ENCODE data around the gene MAT2B. TPM values are rescaled to one million over a fixed set of nuclear protein-coding genes. Genes with fewer than 3 reads are reported as not detected.

MAT2B gene
- total RNA-seq = 10 to 100 TPM; 21.6 to 40.7 (median 26.6) TPM
- long read RNA-seq, transcript MAT2B-202 (7 exons, 2,103 nt) = major isoform, 6 of 10 reads
- long read RNA-seq, partial matches to known transcripts = 0 of 10 reads
- long read RNA-seq, other reads (novel, unspliced or antisense) = 1 of 10 reads

DNA sequence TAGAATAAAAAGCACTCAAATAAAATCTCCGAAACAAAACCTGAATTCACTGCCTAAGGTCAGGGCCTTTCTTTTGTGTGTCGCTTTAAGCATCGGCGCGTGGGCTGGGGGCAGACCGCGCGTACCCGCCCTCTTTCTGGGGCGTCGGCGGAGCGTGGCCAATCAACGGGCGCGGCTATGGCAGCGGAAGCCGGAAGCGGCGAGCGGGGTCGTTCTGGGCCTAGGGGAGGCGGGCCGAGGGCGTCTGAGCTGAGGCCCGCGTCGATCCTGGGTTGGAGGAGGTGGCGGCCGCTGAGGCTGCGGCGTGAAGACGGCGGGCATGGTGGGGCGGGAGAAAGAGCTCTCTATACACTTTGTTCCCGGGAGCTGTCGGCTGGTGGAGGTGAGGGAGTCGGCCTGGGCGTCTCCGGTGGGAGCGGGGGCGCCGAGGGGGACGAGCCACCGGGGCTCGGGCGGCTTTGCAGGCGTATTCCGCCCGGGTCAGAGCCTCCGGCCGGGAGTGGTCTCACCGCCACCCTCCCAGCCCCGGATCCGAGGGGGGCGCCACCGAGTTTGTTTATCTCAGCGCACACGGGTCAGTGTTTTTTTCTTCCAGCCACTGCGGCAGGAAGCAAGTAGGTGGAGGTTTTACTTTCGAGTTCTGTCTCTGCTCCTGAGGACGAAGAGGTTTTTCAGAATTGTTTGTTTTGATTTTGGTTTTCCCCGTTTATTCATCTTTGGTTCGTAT, at the start of gene MAT2B:
MAT2B (plus strand) TSS at position 252 of the 727 bp plus-strand sequence; CDS start at position 320, 68 bp downstream.
- ATAC-seq = peak; percentile 85 to 95 (median 90)
- WGBS (ENCODE audit: insufficient coverage, low coverage, low lambda C conversion rate, missing lambda C conversion rate) = 0% methylated on average over 23 of the region's 64 CpGs
- Histone ChIP-seq H3K27me3 (no peaks in the 10 kb centered on the region), H3K36me3 (no peaks in the 10 kb centered on the region), H3K4me3 (peak within 1 kb of the TSS; percentile 74 to 89 (median 80)), H3K4me1 (peaks cover 0 to 60% (median 19%) of the 10 kb centered on the region in 4 donors), H3K27ac (peak within 1 kb of the TSS; percentile 97 to 99 (median 99)), H3K9me3 (no peaks in the 10 kb centered on the region)
- intact Hi-C loops (cut with DNase I) = no loop called here
- peak; percentile 96 for TF ChIP-seq POLR2A (IDR thresholded peaks at IDR 0.05)
- TF ChIP-seq, protein P1, sequence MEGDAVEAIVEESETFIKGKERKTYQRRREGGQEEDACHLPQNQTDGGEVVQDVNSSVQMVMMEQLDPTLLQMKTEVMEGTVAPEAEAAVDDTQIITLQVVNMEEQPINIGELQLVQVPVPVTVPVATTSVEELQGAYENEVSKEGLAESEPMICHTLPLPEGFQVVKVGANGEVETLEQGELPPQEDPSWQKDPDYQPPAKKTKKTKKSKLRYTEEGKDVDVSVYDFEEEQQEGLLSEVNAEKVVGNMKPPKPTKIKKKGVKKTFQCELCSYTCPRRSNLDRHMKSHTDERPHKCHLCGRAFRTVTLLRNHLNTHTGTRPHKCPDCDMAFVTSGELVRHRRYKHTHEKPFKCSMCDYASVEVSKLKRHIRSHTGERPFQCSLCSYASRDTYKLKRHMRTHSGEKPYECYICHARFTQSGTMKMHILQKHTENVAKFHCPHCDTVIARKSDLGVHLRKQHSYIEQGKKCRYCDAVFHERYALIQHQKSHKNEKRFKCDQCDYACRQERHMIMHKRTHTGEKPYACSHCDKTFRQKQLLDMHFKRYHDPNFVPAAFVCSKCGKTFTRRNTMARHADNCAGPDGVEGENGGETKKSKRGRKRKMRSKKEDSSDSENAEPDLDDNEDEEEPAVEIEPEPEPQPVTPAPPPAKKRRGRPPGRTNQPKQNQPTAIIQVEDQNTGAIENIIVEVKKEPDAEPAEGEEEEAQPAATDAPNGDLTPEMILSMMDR (IDR thresholded peaks at IDR 0.05) = peak; percentile 14 to 49 (median 46)
- DNase-seq = peak; percentile 97 to 98 (median 98)

DNA sequence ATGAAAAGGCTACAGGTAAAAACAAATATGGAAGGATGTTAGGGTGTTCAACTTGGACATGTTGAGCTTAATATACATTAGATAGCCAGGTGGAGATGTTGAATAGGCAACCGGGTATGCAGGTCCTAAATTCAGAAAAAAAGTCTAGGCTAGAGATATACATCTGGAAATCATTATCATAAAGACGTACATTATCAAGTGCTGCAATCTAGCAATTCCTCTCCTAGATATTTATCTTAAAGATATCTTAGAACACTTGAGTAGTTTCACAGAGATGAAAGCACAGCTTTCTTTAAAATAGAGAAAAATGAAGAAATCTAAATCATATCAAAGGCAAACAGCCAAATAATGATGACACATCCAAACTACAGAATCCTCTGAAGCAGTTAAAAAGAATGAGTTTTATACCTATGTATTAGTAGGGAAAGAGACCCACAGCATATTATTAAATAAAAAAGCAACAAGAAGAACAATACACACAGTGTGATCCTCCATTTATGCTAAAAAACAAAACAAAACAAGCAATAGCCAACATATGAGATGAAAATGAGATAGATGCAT, 49.3 kb upstream of the MAT2B start:
- Histone ChIP-seq H3K27ac (no peak overlapping the region), H3K4me1 (peaks cover 0 to 21% (median 3%) of the 10 kb centered on the region in 4 donors), H3K4me3 (no peak overlapping the region), H3K36me3 (peaks cover 0 to 9% (median 0%) of the 10 kb centered on the region in 4 donors), H3K27me3 (no peaks in the 10 kb centered on the region), H3K9me3 (no peaks in the 10 kb centered on the region)
- DNase-seq (no peak), ATAC-seq (no peak)
- no peak for TF ChIP-seq POLR2A (IDR thresholded peaks at IDR 0.05)
- TF ChIP-seq, protein P1 (IDR thresholded peaks at IDR 0.05) = no peak
- intact Hi-C loops (cut with DNase I) = no loop called here
- 97% methylated on average over 2 of the region's 2 CpGs for WGBS (ENCODE audit: insufficient coverage, low coverage, low lambda C conversion rate, missing lambda C conversion rate)

DNA sequence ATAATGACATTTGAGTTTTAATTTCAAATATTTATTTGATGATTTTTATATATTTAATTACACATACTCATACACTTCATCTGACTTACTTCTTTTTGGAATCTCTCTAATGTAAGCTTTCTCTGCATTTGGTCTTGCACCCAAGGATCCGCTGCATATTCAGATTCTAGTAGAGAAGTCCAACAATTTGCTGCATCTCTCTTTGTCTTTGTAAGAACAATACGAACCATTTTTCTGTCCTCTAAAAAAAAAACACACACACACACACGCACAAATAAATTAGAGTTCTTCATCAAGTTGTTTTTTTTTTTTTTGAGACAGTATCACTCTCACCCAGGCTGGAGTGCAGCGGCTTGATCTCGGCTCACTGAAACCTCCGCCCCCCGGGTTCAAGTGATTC, 48.6 kb upstream of the MAT2B start:
- no peak for ATAC-seq
- no peaks in the 10 kb centered on the region for H3K9me3 ChIP-seq
- intact Hi-C loops (cut with DNase I) = no loop called here
- H3K27me3 ChIP-seq = no peaks in the 10 kb centered on the region
- no peak for TF ChIP-seq POLR2A (IDR thresholded peaks at IDR 0.05)
- TF ChIP-seq, protein P1 (IDR thresholded peaks at IDR 0.05) = no peak
- H3K4me3 ChIP-seq = no peak overlapping the region
- DNase-seq = no peak
- H3K27ac ChIP-seq = no peak overlapping the region
- H3K4me1 ChIP-seq = peaks cover 0 to 23% (median 3%) of the 10 kb centered on the region in 4 donors
- 93% methylated on average over 7 of the region's 7 CpGs for WGBS (ENCODE audit: insufficient coverage, low coverage, low lambda C conversion rate, missing lambda C conversion rate)
- H3K36me3 ChIP-seq = peaks cover 0 to 9% (median 0%) of the 10 kb centered on the region in 4 donors

GRCh38 chr5:163458778-163459385, 46.5 kb upstream of the MAT2B start:
- H3K27ac ChIP-seq = peak overlapping the region; percentile 95 to 99 (median 96)
- TF ChIP-seq, protein P1 (IDR thresholded peaks at IDR 0.05) = no peak
- TF ChIP-seq POLR2A (IDR thresholded peaks at IDR 0.05) = no peak
- H3K4me3 ChIP-seq = peak overlapping the region; percentile 66 to 89 (median 78)
- peaks cover 0 to 23% (median 3%) of the 10 kb centered on the region in 4 donors for H3K4me1 ChIP-seq
- no peaks in the 10 kb centered on the region for H3K9me3 ChIP-seq
- DNase-seq = no peak
- intact Hi-C loops (cut with DNase I) = no loop called here
- 23% methylated on average over 6 of the region's 6 CpGs for WGBS (ENCODE audit: insufficient coverage, low coverage, low lambda C conversion rate, missing lambda C conversion rate)
- ATAC-seq = no peak
- H3K27me3 ChIP-seq = no peaks in the 10 kb centered on the region
- H3K36me3 ChIP-seq = peaks cover 0 to 2% (median 0%) of the 10 kb centered on the region in 4 donors
